ENCODE results near the gene BMAL1. TPM values are rescaled to one million over a fixed set of nuclear protein-coding genes. Genes with fewer than 3 reads are reported as not detected.

The BMAL1 gene
- total RNA-seq, 6 experiments from 2014 or later, result 6.9 to 10.4 (median 7.5) TPM

GRCh38 chr11:13291800-13292199 is 14.2 kb downstream of the BMAL1 start:
- Mint-ChIP-seq H3K36me3 (ENCODE audit: low read depth) (no peaks in the 10 kb centered on the region), H3K4me1 (ENCODE audit: low read depth) (peaks cover 18% of the 10 kb centered on the region), H3K27ac (no peak overlapping the region), H3K9me3 (no peaks in the 10 kb centered on the region), H3K4me3 (no peak overlapping the region), H3K27me3 (ENCODE audit: insufficient read depth) (no peaks in the 10 kb centered on the region; the same call in 1 of the 2 replicates)
- no peak for DNase-seq
- TF ChIP-seq CTCF (IDR thresholded peaks at IDR 0.05), result no peak

GRCh38 chr11:13292970-13293369 is 15.4 kb downstream of the BMAL1 start:
- H3K9me3 Mint-ChIP-seq, result no peaks in the 10 kb centered on the region
- peaks cover 14% of the 10 kb centered on the region for H3K4me1 Mint-ChIP-seq (ENCODE audit: low read depth)
- H3K36me3 Mint-ChIP-seq (ENCODE audit: low read depth), result no peaks in the 10 kb centered on the region
- no peak overlapping the region for H3K4me3 Mint-ChIP-seq
- H3K27ac Mint-ChIP-seq, result no peak overlapping the region
- no peaks in the 10 kb centered on the region; the same call in 1 of the 2 replicates for H3K27me3 Mint-ChIP-seq (ENCODE audit: insufficient read depth)
- no peak for DNase-seq
- TF ChIP-seq CTCF (IDR thresholded peaks at IDR 0.05), result no peak

GRCh38 chr11:13294178-13294577 is 16.6 kb downstream of the BMAL1 start:
- no peak for TF ChIP-seq CTCF (IDR thresholded peaks at IDR 0.05)
- no peak for DNase-seq
- H3K4me1 Mint-ChIP-seq (ENCODE audit: low read depth), result peaks cover 6% of the 10 kb centered on the region
- H3K36me3 Mint-ChIP-seq (ENCODE audit: low read depth), result no peaks in the 10 kb centered on the region
- no peaks in the 10 kb centered on the region for H3K9me3 Mint-ChIP-seq
- no peak overlapping the region for H3K27ac Mint-ChIP-seq
- peaks cover 1% of the 10 kb centered on the region for H3K27me3 Mint-ChIP-seq (ENCODE audit: insufficient read depth)
- no peak overlapping the region for H3K4me3 Mint-ChIP-seq

- TF ChIP-seq CTCF (IDR thresholded peaks at IDR 0.05), result no peak
- Mint-ChIP-seq H3K4me3 (no peak overlapping the region), H3K27ac (no peak overlapping the region), H3K27me3 (ENCODE audit: insufficient read depth) (peaks cover 1% of the 10 kb centered on the region), H3K9me3 (no peaks in the 10 kb centered on the region), H3K36me3 (ENCODE audit: low read depth) (no peaks in the 10 kb centered on the region), H3K4me1 (ENCODE audit: low read depth) (peaks cover 6% of the 10 kb centered on the region)
- no peak for DNase-seq
Observed at GRCh38 chr11:13294771-13295579, 17.4 kb downstream of the BMAL1 start.

- no peak for DNase-seq
- no peaks in the 10 kb centered on the region for H3K36me3 Mint-ChIP-seq (ENCODE audit: low read depth)
- no peak overlapping the region for H3K4me3 Mint-ChIP-seq
- no peak overlapping the region for H3K27ac Mint-ChIP-seq
- H3K27me3 Mint-ChIP-seq (ENCODE audit: insufficient read depth), result peaks cover 3% of the 10 kb centered on the region
- H3K9me3 Mint-ChIP-seq, result no peaks in the 10 kb centered on the region
- no peak for TF ChIP-seq CTCF (IDR thresholded peaks at IDR 0.05)
- peaks cover 6% of the 10 kb centered on the region for H3K4me1 Mint-ChIP-seq (ENCODE audit: low read depth)
Observed at GRCh38 chr11:13297308-13297916, 19.8 kb downstream of the BMAL1 start.

Data from HFFc6 (cell line).